ACC112 (cell line): ENCODE data around the gene FYB1.
A peak's percentile ranks its signal among the peaks of the same experiment; 100 is the strongest.

ENCODE experiments used
- H2AFZ ChIP-seq: fragments of 200-600 bp; sonication (generic); one replicate; pipeline ENCODE4 v1.6.0; 2017; ENCODE audit warnings: antibody characterized with exemption, low read length; ENCODE audit not compliant: unreplicated experiment
- H3K27ac ChIP-seq: fragments of 200-600 bp; sonication (generic); 2 replicates; pipeline ENCODE4 v1.5.1; 2014; ENCODE audit warnings: low read depth, mild to moderate bottlenecking, antibody characterized with exemption, low read length, moderate library complexity
- H3K27me3 ChIP-seq: fragments of 200-600 bp; sonication (generic); 2 replicates; pipeline ENCODE4 v1.6.1; 2014; ENCODE audit warnings: mild to moderate bottlenecking, antibody characterized with exemption, low read length, moderate library complexity, mixed read lengths; ENCODE audit not compliant: insufficient read depth
- H3K36me3 ChIP-seq: fragments of 200-600 bp; sonication (generic); 2 replicates; pipeline ENCODE4 v1.6.1; 2016; ENCODE audit warnings: mild to moderate bottlenecking, antibody characterized with exemption, low read length, moderate library complexity, mixed read lengths; ENCODE audit not compliant: insufficient read depth
- H3K4me1 ChIP-seq: fragments of 200-600 bp; sonication (generic); one replicate; pipeline ENCODE4 v1.6.1; 2016; ENCODE audit warnings: low read length, mixed read lengths; ENCODE audit not compliant: insufficient read depth, unreplicated experiment, control insufficient read depth
- H3K4me3 ChIP-seq: fragments of 200-600 bp; sonication (generic); 2 replicates; pipeline ENCODE4 v1.5.1; 2014; ENCODE audit warnings: mild to moderate bottlenecking, low read depth, low read length
- H3K79me2 ChIP-seq: fragments of 200-600 bp; sonication (generic); one replicate; pipeline ENCODE4 v1.6.0; 2016; ENCODE audit warnings: low read length; ENCODE audit not compliant: control insufficient read depth, unreplicated experiment, insufficient read depth

The FYB1 gene

GRCh38 chr5:39082995-39083394 is 136.4 kb downstream of the FYB1 start:
- Histone ChIP-seq H3K79me2 (no peaks in the 10 kb centered on the region), H2AFZ (no peak overlapping the region), H3K36me3 (no peaks in the 10 kb centered on the region), H3K27ac (no peak overlapping the region), H3K4me1 (peaks cover 4% of the 10 kb centered on the region), H3K27me3 (no peaks in the 10 kb centered on the region), H3K4me3 (no peak overlapping the region)

GRCh38 chr5:39080597-39081204 is 138.7 kb downstream of the FYB1 start:
- no peak overlapping the region for H3K4me3 ChIP-seq
- H3K79me2 ChIP-seq, result peaks cover 6% of the 10 kb centered on the region
- H2AFZ ChIP-seq, result no peak overlapping the region
- H3K36me3 ChIP-seq, result no peaks in the 10 kb centered on the region
- H3K27me3 ChIP-seq, result no peaks in the 10 kb centered on the region
- H3K4me1 ChIP-seq, result peaks cover 21% of the 10 kb centered on the region
- no peak overlapping the region for H3K27ac ChIP-seq

DNA sequence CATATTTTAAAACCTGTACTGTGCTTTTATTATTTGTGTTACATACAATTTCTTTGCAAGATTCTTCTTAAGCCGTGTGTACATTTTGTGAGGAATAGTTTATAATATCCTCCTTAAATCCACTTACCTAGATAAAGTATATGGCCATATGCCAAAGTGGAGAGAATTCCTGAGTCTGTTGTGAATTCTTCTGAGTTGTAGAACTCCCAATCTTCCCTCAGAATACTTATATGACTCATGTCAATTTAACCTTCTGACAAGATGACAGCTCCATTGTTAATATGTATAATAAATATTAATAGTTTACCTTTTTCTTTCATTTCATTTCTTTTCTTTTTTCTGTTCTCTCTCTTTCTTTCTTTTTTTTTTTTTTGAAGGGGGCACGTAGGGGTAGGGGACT is 139.2 kb downstream of the FYB1 start:
- Histone ChIP-seq H3K27ac (no peak overlapping the region), H3K4me1 (peaks cover 21% of the 10 kb centered on the region), H3K36me3 (no peaks in the 10 kb centered on the region), H3K27me3 (no peaks in the 10 kb centered on the region), H3K4me3 (no peak overlapping the region), H2AFZ (no peak overlapping the region), H3K79me2 (peaks cover 6% of the 10 kb centered on the region)

DNA sequence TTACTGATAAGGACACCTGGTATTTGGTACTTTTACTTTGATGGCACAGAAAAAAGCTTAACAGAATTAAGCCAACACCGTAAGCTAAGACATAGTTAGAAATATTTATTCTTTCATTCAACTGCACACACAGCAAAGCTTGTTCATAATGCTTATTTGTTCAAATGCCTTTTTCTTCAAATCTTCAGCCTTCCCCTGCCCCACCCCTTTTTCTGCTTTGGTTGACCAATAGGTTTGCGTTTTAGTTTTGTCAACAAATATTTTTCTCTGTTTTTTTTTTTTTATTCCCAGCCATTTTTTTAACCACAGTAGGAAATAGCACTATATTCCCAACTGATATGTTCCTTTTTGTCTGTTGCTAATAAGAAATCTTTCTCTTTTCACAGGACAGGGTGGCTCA is 140.2 kb downstream of the FYB1 start:
- no peaks in the 10 kb centered on the region for H3K36me3 ChIP-seq
- peak overlapping the region; percentile 62 for H2AFZ ChIP-seq
- H3K4me1 ChIP-seq, result peaks cover 21% of the 10 kb centered on the region
- H3K27me3 ChIP-seq, result no peaks in the 10 kb centered on the region
- H3K79me2 ChIP-seq, result peaks cover 11% of the 10 kb centered on the region
- no peak overlapping the region for H3K27ac ChIP-seq
- no peak overlapping the region for H3K4me3 ChIP-seq

GRCh38 chr5:39076757-39077728 is 142.3 kb downstream of the FYB1 start:
- Histone ChIP-seq H3K36me3 (no peaks in the 10 kb centered on the region), H3K27ac (peak overlapping the region; percentile 90), H2AFZ (peak overlapping the region; percentile 77), H3K4me3 (peak overlapping the region; percentile 64), H3K79me2 (peaks cover 31% of the 10 kb centered on the region), H3K27me3 (no peaks in the 10 kb centered on the region), H3K4me1 (peaks cover 28% of the 10 kb centered on the region)

GRCh38 chr5:39076101-39076756 is 143.1 kb downstream of the FYB1 start:
- H3K79me2 ChIP-seq, result peaks cover 39% of the 10 kb centered on the region
- H2AFZ ChIP-seq, result peak overlapping the region; percentile 77
- no peaks in the 10 kb centered on the region for H3K27me3 ChIP-seq
- peaks cover 29% of the 10 kb centered on the region for H3K4me1 ChIP-seq
- H3K4me3 ChIP-seq, result peak overlapping the region; percentile 64
- H3K36me3 ChIP-seq, result no peaks in the 10 kb centered on the region
- H3K27ac ChIP-seq, result peak overlapping the region; percentile 90

- Histone ChIP-seq H3K27ac (peak within 1 kb of the TSS; percentile 90), H3K4me3 (peak within 1 kb of the TSS; percentile 86), H3K36me3 (peaks cover 2% of the 10 kb centered on the region; the same call in 1 of the 2 replicates), H3K4me1 (peaks cover 25% of the 10 kb centered on the region), H2AFZ (peak within 1 kb of the TSS; percentile 68), H3K79me2 (peaks cover 55% of the 10 kb centered on the region), H3K27me3 (no peaks in the 10 kb centered on the region)
Measured at GRCh38 chr5:39074017-39074814, 145.1 kb downstream of the FYB1 start, which contains the start of gene RICTOR. Gene RICTOR (minus strand): TSS chr5:39074399. CDS start chr5:39074377, 22 bp downstream.

GRCh38 chr5:39073767-39074016 is 145.7 kb downstream of the FYB1 start:
- H3K4me3 ChIP-seq, result peak overlapping the region; percentile 86
- peaks cover 60% of the 10 kb centered on the region for H3K79me2 ChIP-seq

DNA sequence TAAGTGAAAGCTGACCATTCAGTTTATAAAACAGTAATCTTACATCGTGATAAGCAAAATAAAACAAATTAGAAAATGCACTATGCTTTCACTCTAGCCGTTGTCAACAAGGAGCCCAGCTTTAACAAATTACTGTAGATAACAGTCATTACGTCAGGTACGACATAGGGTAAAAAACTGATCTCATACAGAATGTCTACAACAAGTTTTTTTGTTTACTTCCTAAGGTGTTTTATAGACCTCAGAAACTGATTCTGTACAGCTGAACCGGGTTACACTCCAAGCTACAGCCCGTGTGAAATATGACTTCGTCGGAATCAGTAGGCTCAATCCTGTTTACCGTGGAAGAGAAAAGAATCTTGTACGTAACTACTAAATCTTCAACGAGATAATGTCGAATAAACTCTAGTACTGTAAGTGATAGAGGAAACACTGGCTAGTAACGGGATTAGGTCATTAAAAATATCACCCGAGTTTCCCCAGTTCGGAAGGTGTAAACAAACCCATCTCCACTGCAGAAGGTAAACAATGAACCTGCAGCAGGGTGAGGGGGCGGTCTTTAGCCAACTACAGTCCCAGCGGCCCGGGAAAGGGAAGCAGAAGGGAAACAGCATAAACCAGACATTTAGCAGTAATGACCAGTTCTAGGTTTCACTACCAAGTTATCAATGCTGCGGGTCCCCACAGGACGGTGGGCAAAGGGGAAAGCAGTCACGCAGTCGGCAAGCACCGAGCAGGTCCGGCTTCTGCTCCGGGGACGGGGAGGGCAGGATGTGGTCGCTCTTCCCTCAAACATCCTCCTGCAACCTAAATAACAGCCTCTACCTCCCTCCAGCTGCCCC is 146.2 kb downstream of the FYB1 start:
- Histone ChIP-seq H2AFZ (no peak overlapping the region), H3K79me2 (peaks cover 66% of the 10 kb centered on the region), H3K27ac (peak overlapping the region; percentile 90; the same call in 1 of the 2 replicates), H3K4me1 (peaks cover 25% of the 10 kb centered on the region), H3K27me3 (no peaks in the 10 kb centered on the region), H3K36me3 (peaks cover 12% of the 10 kb centered on the region), H3K4me3 (peak overlapping the region; percentile 86)

More at GRCh38 chr5:39073767-39074016, 145.7 kb downstream of the FYB1 start:
- no peaks in the 10 kb centered on the region for H3K27me3 ChIP-seq
- H3K36me3 ChIP-seq, result peaks cover 6% of the 10 kb centered on the region
- H3K27ac ChIP-seq, result peak overlapping the region; percentile 90
- peak overlapping the region; percentile 68 for H2AFZ ChIP-seq
- peaks cover 25% of the 10 kb centered on the region for H3K4me1 ChIP-seq
